Lower leg skin (tissue), 3 donors: ENCODE data around the gene APOL2.

Experiments used
- POLR2A ChIP-seq, 2 donors: fragments of 450-650 bp; IDR thresholded peaks; one replicate each; pipeline ENCODE4 v1.6.1; 2016 to 2017; ENCODE audit warnings: antibody characterized with exemption in 2 of 2, mild to moderate bottlenecking in 1 of 2, moderate library complexity in 1 of 2
- TF ChIP-seq, protein P1 (sequence below), 3 donors: fragments of 450-650 bp; IDR thresholded peaks; one replicate each; pipeline ENCODE4 v1.5.1; 2016; ENCODE audit warnings: antibody characterized with exemption in 3 of 3, mild to moderate bottlenecking in 3 of 3, moderate library complexity in 2 of 3

DNA sequence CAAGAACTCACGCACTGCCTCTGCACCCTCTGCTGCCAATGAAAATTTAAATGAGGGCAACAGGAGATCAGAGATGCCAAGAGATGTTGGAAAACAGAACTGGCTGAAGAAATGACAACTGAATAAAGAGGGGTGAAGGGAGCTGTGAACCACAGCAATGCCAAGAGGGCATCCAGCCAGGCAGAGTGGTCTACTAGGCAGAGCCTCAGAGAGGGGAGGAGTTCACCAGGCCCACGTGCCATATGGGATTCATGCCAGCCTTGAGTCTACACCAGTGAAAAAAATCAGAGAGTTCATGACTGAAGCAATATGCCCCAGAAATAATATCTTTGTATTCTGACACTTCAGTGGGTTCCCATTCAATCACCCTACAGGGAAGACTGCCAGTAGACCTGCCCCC lies 4.4 kb downstream of the APOL2 start:
- TF ChIP-seq, protein P1, sequence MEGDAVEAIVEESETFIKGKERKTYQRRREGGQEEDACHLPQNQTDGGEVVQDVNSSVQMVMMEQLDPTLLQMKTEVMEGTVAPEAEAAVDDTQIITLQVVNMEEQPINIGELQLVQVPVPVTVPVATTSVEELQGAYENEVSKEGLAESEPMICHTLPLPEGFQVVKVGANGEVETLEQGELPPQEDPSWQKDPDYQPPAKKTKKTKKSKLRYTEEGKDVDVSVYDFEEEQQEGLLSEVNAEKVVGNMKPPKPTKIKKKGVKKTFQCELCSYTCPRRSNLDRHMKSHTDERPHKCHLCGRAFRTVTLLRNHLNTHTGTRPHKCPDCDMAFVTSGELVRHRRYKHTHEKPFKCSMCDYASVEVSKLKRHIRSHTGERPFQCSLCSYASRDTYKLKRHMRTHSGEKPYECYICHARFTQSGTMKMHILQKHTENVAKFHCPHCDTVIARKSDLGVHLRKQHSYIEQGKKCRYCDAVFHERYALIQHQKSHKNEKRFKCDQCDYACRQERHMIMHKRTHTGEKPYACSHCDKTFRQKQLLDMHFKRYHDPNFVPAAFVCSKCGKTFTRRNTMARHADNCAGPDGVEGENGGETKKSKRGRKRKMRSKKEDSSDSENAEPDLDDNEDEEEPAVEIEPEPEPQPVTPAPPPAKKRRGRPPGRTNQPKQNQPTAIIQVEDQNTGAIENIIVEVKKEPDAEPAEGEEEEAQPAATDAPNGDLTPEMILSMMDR (IDR thresholded peaks at IDR 0.05), result no peak
- no peak for TF ChIP-seq POLR2A (IDR thresholded peaks at IDR 0.05)
